ENCODE results near the gene ZNF438. TPM values are rescaled to one million over a fixed set of nuclear protein-coding genes. Genes with fewer than 3 reads are reported as not detected.
A peak's percentile ranks its signal among the peaks of the same experiment; 100 is the strongest.

ZNF438 gene
- total RNA-seq, 1 experiment from 2014 or later, result 3.7 TPM

DNA sequence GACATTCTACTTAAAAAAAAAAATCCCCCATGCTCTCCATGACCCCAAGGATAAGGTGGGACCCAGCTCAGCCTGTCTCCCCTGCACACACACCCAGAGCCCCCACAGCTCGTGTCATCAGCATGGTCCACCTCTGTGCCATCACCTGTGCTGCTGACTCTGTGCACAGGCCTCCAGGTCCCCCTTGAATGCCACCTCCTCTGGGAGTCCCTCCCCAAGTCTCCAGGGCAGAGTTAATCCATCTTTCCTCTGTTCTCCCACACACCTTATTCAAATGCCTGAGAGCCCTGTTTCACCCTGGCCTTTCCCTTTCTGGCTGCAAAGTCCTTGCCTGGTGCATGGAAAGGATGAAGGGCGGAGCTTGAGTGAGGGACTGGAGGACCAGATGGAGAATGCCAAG lies 208.0 kb downstream of the ZNF438 start:
- Histone ChIP-seq H3K27me3 (no peaks in the 10 kb centered on the region), H3K4me3 (no peak overlapping the region), H3K36me3 (no peaks in the 10 kb centered on the region), H3K9me3 (no peaks in the 10 kb centered on the region)
- DNase-seq, result no peak

DNA sequence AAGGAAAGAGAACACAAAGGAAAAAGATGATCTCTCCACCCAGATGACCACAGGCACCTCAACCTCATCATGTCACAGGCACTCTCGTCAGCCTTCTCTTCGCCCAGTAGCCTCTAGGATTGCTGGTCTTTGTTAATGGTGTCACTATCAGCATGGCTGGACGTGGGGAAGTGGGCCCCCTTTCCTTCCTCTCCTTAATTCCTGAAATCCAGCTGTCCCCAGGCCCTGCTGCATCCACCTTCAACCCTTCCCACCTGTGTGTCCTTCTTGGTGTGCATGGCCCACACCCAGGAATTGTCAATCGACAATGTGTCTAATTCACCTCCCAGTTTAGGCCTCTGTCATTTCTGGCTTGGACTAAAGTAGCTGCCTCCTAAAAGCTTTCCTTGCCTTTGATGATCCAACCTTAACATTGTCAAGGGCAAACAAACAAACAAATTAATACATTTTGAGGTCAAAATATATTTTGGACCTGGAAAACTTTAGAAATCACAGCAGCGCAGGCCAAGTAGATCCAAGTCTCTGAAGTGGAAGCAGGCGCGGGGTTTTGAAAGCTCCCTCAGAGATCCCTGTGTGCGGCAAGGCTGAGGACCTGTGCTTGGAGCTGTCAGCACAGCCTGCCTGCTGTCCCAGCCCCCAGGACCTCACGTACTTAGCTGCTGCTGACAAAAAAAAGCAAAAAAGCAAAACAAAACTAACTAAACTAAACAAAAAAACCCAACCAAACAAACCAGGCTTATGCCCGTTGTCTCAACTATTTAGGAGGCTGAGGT lies 208.8 kb downstream of the ZNF438 start:
- Histone ChIP-seq H3K27me3 (no peaks in the 10 kb centered on the region), H3K36me3 (no peaks in the 10 kb centered on the region), H3K4me3 (no peak overlapping the region), H3K9me3 (no peaks in the 10 kb centered on the region)
- no peak for DNase-seq

DNA sequence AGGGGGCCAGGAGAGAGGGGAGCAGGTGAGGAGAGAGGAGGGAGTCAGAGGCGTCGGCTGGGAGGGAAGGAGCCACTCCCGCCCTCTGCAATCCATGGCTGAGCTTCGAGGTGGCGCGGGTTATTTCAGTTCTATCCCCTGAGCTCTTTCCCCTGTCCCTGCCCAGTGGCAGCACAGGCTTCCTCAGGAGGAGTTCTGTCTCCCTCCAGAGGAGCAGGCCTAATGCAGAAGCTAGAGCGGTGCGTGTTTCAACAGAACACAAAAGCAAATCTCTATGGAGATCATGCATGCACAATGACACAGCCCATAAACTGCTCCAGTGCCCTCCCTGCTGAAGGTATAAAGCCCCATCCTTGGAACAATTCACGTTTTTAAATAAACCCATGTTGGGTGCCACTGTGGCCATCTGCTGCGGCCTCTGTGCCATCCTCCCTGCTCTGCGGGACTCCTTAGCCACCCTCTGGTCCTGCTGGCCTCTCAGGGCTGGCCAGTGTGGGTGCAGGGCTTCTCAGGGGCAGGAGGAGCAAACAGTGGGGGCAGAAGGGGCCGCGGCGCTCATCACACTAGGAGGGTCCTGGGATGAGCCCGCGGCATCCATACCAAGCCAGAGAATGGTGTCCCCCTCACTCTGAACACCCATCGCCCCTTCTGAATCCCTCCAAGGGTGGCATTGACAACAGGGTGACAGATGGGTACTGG lies 209.5 kb downstream of the ZNF438 start:
- no peaks in the 10 kb centered on the region for H3K27me3 ChIP-seq
- no peaks in the 10 kb centered on the region for H3K36me3 ChIP-seq
- no peaks in the 10 kb centered on the region for H3K9me3 ChIP-seq
- DNase-seq, result no peak
- H3K4me3 ChIP-seq, result no peak overlapping the region

DNA sequence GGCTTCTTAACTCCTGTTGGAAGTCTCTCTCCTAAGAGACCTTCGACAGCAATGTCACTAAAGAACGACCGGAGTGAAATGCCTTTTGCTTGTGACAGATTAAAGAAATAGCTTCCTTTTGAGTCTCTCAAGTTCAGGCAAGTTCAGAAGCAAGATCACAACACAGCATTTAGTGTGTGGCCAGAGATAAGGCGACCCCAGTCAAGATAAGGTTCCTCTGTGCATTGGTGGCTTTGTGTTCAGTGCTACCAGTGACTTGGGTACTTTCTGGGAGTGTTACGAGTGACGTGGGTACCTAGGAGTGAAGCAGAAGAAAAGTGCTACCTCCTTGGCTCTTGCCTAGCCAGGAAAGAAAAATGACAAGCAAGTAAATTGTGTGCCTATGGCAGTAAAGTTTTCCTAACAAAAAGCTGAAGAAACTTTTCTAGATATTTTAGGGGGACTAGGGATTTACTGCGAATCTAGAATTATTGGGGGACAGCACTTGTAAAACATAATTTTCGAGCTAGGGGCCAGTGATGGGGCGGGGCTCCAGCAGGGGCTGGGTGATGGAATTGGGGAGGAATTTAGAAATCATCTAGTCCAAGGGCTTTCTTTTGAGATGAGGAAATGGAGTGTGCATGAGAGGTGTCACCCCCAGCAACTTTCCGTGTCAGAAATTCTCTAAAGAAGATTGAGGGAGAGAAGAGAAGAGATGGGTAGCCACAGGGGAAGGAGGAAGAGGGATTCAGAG lies 210.2 kb downstream of the ZNF438 start:
- no peaks in the 10 kb centered on the region for H3K27me3 ChIP-seq
- no peak for DNase-seq

DNA sequence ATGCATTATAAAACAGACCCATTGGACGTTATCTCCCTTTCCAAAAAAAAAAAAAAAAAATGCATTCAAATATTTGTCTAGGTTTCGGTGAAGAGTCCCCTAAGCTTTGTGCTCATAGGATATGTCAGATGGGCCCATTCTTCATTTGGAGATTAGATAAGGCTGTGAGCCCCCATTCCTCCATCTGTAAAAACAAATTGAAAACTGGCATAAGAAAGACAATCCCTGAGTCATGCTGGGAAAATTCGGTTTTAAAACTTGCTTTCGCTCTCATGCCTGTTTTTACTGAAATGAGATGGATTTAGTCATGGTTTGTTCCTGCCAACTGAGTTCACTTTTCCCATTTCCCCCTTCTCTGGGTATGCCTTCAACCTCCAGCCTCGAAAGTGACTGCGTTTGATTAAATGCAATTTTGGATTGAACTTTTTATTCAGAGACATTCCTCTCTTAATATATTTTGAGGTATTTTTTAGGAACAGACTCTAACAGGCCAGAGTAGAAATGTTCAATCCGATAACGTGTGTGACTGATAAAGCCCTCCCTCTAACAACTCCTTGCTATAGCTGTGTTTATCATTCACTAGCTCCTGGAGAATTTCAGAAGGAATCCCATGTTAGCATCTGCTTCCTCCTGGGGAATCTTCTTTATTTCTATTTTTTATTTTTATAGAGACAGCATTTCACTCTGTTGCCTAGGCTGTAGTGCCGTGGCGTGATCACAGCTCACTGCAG lies 211.2 kb downstream of the ZNF438 start:
- no peaks in the 10 kb centered on the region for H3K27me3 ChIP-seq
- no peaks in the 10 kb centered on the region for H3K36me3 ChIP-seq
- H3K9me3 ChIP-seq, result no peaks in the 10 kb centered on the region
- H3K4me3 ChIP-seq, result no peak overlapping the region
- DNase-seq, result peak; percentile 42

More for the DNA sequence above, 210.2 kb downstream of the ZNF438 start:
- Histone ChIP-seq H3K9me3 (no peaks in the 10 kb centered on the region), H3K36me3 (no peaks in the 10 kb centered on the region), H3K4me3 (no peak overlapping the region)

DNA sequence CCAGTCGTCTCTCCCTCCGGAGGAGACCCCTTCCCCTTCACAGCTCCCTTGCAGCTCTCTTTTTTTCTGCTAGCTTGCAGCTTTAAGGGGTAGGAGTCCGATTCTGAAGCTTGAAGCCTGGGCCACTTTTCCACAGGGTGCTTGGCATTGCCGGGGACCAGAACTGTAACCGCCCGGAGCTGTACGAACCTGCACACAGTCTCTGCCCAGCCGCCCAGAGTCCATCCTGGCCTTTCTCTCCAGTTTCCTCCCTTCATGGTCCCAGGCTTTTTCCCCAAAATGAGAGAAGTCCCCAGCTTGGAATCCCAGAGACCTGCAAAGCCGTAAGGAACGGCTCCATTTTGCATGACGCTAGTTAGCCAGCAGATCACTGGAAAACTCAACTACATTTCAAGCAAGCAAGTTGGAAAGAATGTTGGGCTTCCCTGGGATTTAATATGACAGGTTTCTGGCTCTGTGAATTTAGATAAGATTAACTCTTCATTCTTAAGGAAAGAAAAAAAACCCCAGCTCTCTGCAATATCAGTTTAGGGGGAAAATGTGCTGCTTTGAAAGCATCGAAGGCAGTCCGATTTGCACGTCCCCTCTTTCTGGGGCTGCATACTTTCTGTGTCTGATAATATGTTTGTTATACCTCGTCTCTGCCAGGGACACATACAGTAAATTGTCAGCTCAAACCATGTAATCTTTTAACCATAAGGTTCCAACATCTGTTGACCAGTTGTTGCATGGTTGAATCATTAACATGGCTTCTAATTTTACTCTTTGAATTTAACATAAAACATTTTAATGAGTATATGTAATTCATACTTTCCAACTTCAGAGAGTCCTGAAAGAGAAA lies 212.1 kb downstream of the ZNF438 start:
- Histone ChIP-seq H3K36me3 (no peaks in the 10 kb centered on the region), H3K4me3 (peak overlapping the region; percentile 20), H3K27me3 (no peaks in the 10 kb centered on the region), H3K9me3 (no peaks in the 10 kb centered on the region)
- DNase-seq, result peak; percentile 35

DNA sequence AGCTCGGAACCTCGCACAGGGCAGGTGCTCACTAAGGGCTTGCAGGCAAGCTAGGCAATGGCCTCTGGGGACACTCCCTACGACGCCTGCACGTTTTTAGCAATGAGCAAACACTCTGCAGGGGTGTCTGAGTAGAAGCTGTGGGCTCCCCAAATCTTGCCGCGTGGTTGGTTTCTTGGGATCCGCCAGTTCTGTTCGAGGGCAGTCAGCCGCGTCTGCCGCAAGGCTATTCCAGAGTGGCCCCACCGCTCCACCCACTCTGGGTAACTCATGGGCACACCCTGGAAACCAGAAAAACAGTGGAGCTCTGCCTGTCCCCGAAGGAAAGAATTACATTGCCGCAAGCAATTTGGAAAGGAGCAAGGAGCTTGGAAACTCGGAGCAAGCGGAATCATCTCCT lies 212.8 kb downstream of the ZNF438 start:
- H3K36me3 ChIP-seq, result no peaks in the 10 kb centered on the region
- no peaks in the 10 kb centered on the region for H3K9me3 ChIP-seq
- no peaks in the 10 kb centered on the region for H3K27me3 ChIP-seq
- DNase-seq, result peak; percentile 82
- H3K4me3 ChIP-seq, result peak overlapping the region; percentile 20

DNA sequence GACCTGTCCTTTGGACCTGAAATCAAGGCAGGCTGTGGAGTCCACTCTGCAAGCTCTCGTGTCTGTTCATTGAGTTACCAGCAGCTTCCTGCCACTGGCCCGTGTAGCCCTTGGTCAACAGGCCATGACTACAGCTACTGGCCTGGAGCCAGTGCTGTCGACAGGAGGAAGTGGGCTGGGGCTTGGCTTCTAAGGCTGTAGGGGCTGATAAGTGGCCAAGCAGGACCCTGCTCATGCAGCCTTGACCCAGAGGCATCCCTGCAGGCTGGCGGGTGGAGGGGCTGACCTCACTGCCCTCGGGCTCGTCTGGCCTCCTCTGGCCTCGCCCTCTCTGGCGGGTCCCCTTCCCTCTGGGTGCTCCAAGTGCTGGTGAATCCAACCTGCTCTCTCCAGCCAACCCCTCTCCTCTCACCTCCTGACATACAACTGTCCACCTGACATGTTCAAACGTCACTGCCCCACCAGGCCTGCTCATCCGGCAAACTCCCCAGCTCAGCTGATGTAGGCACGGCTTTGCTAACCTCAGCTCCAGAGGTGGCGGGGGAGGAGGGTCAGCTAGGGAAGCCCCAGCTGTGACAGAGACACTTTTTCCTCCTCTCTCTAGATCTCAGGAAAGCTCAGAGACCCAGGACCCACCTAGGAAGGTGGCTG lies 213.5 kb downstream of the ZNF438 start:
- no peaks in the 10 kb centered on the region for H3K36me3 ChIP-seq
- no peak overlapping the region for H3K4me3 ChIP-seq
- no peaks in the 10 kb centered on the region for H3K27me3 ChIP-seq
- DNase-seq, result peak; percentile 77
- no peaks in the 10 kb centered on the region for H3K9me3 ChIP-seq

DNA sequence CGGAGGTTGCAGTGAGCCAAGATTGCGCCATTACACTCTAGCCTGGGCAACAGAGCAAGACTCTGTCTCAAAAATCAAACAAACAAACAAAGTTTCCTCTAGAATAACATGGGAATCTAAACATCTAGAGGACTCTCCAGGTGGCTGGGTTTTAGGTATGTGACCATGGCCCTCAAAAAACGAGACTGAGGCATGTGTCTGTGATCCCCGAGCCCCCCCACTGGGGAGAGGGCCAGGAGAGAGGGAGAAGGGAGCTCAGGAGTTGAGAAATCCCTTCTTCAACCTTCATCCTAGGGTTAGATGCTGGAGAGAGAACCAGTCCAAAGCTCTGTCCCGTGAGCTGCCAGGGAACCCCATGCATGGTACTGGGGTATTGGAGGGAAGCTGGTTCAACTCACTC lies 214.1 kb downstream of the ZNF438 start:
- H3K27me3 ChIP-seq, result no peaks in the 10 kb centered on the region
- no peak for DNase-seq
- H3K9me3 ChIP-seq, result no peaks in the 10 kb centered on the region
- H3K36me3 ChIP-seq, result no peaks in the 10 kb centered on the region
- H3K4me3 ChIP-seq, result no peak overlapping the region

DNA sequence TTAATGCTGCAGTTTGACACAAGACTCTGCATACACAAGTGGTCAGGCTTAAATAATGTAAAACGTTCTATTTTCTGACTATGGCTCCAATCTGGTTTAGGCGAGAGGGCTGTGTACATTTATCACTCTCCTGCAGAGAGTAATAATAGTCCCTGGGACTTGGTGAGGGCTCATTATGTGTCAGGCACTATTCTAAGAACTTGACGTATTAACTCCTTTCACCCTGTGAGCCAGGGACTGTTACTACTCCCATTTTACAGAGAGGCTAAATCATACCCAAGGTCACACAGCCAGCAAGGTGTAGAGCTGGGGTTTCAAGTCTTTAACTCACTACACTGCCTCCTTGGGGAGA lies 214.9 kb downstream of the ZNF438 start:
- no peaks in the 10 kb centered on the region for H3K9me3 ChIP-seq
- no peak overlapping the region for H3K4me3 ChIP-seq
- DNase-seq, result no peak
- H3K36me3 ChIP-seq, result no peaks in the 10 kb centered on the region
- no peaks in the 10 kb centered on the region for H3K27me3 ChIP-seq

DNA sequence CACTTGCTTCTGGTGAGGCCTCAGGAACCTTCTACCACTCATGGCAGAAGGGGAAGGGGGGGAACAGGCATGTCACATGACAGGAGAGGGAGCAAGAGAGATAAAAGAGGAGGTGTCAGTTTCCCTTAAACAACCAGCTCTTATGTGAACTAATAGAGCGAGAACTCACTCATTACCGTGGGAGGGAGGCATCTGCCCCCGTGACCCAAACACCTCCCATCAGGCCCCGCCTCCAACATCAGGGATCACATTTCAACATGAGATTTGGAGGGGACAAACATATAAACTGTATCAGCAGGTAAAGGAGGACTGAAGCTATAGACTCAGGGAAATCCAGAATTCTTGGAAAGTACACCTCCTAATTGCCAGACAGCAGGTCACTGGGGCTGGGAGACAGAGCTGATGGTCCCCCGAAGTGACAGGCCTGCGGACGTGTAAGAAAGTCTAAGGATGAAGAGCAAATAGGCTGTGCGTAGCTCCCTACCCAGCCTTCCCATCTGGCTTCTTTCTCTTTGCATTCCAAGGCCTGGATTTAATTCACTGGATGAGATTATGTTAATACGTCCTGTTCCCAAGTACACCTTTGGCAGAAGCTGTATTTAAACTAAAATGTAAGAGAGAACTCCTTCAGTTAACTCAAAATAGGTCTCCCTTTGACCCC lies 215.4 kb downstream of the ZNF438 start:
- no peak for DNase-seq
- no peaks in the 10 kb centered on the region for H3K9me3 ChIP-seq
- no peaks in the 10 kb centered on the region for H3K36me3 ChIP-seq
- H3K27me3 ChIP-seq, result no peaks in the 10 kb centered on the region
- no peak overlapping the region for H3K4me3 ChIP-seq

DNA sequence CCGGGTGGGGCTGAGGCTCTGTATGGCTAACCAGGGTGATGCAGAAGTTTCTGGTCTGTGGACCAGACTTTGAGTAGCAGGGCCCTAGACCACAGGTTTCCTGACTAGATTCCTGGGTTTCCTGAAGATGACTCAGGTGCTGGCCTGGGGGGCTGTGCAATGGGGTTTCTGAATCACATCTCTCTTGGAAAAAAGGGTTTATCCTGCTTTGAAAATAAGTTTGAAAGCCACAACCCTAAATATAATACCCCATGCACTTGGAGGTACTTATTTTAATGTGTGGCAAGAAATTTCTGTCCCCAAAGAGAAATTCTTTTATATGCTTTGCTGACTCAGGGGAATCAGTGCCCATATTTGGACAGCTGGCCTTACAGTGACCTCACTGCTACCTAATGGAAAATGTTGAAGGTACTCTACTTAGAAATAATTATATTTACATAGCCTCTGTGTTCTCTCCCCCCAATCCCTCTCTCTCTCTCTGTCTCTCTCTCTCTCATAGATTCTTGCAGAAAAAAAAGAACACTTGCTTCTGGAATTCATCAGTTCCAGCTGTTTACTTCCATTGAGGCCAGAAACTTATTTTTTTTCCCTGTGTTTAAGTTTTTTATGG lies 217.7 kb downstream of the ZNF438 start:
- H3K36me3 ChIP-seq, result no peaks in the 10 kb centered on the region
- no peaks in the 10 kb centered on the region for H3K9me3 ChIP-seq
- peak; percentile 54 for DNase-seq
- no peaks in the 10 kb centered on the region for H3K27me3 ChIP-seq
- no peak overlapping the region for H3K4me3 ChIP-seq

DNA sequence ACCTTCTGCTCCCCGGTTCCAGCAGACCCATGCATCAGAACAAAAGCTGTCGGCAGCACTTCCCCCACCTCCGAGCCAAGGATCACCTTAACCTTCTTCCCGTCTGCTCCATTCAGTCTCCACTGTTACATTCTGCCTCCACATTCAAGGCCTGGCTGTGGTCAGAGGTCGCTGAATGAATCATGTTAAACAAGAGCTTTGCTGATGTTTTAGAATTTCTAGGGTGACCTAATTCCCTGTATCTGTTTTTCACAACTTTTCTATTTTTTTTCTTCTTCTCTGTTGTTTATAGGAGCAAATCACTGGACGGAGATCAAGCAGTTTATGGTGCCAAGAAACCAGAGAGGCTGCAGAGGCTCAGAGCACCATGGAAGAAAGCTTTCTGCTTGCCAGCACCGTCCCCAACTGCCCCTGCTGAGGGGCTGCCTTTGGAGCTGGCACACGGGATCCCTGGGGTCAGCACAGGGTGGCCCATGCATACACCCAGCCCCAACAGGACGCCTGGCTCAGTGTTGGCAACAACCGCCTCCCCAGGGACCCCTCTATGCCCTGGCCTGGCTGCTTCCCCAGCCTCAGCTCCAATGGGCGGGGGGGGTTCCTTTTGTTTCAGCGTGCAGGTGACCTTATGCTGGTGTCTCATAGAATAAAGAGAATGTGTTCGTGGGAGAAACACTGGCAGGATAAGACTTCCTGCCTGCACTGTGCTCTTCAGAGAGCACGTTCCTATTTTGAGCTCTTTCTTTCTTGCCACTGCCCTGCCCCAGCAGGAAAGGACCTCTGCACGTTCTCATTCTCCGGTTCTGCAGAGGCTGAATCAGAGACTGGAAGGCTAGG lies 219.4 kb downstream of the ZNF438 start:
- no peaks in the 10 kb centered on the region for H3K27me3 ChIP-seq
- DNase-seq, result peak; percentile 74
- H3K36me3 ChIP-seq, result no peaks in the 10 kb centered on the region
- no peak overlapping the region for H3K4me3 ChIP-seq
- no peaks in the 10 kb centered on the region for H3K9me3 ChIP-seq

DNA sequence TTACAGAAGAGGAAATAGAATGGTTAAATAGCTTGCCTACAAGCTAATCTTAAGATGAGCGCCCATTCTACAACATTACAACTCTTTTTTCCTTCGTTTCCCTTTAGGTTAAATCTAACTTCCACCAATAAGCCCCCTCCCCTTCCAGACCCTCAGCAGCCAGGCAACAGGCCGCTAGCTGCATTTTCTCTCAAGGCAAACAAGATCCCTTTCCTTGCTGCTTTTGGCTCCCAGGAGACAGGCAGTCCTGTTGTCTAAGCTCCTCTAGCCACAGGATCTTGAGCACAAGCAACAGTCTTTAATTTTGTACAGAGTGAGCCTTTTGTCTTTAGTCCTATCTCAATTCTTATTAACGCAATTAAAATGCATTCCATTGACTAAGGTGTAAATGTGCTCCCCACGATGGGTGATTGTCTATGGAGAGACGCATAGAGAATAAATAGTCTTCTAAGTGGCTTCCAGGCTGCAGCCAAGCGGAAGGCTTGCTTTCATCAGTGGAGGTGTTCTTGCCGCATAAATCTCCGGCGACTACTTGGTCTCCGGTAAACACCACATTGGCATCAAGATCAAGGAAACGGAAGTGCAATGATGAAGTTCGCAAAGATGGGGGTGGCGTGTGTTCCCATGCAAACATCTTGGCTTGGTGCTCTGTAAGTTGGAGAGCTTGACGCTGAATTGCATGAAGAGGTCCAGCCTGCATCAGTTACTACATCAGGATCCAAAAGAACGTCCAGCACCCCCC lies 220.2 kb downstream of the ZNF438 start:
- H3K9me3 ChIP-seq, result no peaks in the 10 kb centered on the region
- no peaks in the 10 kb centered on the region for H3K36me3 ChIP-seq
- H3K4me3 ChIP-seq, result no peak overlapping the region
- no peak for DNase-seq
- H3K27me3 ChIP-seq, result no peaks in the 10 kb centered on the region
